GM12864 (cell line): Measurements from ENCODE around the gene PTDSS2.

Experiments used
- DNase-seq: peaks from one replicate; pipeline ENCODE4 v3.0.0-alpha.2; 2011; ENCODE audit warnings: low read depth
- H3K4me3 ChIP-seq: 2 replicates; pipeline ENCODE4 v1.5.1; 2011; ENCODE audit warnings: mild to moderate bottlenecking, low read depth, low read length, control low read depth
- CTCF ChIP-seq: IDR thresholded peaks from 2 replicates; pipeline ENCODE4 v1.5.1; 2011; ENCODE audit warnings: low read depth, mild to moderate bottlenecking, moderate library complexity, low read length, control low read depth, inconsistent platforms; ENCODE audit errors: missing control alignments

Gene PTDSS2

GRCh38 chr11:506995-507726 is 57.1 kb downstream of the PTDSS2 start, which contains the start of gene RNH1:
Gene RNH1 (minus strand): TSS chr11:507242. CDS start chr11:502162, 5,080 bp downstream.
- peak within 1 kb of the TSS; percentile 68 for H3K4me3 ChIP-seq
- TF ChIP-seq CTCF = no peak

DNA sequence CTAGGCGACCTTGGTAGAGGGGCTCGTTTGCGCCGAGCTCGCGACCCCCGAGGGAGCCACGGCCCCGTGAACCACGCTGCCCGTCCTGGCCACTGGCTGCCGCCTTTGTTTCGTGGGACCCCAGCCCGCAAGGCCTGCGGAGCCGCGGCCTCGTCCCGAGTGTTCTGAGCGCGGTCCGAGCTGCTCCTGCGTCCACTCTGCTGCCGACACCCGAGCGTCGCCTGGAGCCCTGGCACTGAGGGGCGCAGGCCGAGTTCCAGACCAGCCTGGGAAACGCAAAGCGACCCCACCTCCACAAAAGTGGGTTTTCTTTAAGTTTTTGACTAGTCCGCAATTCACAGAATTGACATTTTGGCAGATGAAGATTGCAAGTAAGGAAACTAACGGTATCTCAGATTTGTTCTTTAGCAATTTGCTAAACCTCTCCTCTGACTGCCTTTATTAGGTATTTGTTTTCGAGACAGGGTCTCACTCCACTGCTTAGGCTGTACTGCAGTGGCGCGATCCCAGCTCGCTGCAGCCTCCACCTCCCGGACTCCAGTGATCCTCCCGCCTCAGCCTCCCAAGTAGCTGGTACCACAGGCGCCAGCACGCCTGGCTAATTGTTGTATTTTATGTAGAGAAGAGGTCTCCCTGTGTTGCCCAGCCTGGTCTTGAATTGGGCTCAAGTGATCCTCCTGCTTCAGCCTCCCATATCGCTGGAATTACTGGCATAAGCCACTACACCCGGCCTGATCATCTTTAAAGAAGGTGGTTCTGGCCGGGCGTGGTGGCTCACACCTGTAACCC is 57.8 kb downstream of the PTDSS2 start:
- H3K4me3 ChIP-seq = peak overlapping the region; percentile 68
- TF ChIP-seq CTCF = no peak
- no peak for DNase-seq

More at GRCh38 chr11:506995-507726, 57.1 kb downstream of the PTDSS2 start, which contains the start of gene RNH1:
- peak; percentile 65 for DNase-seq

- no peak for DNase-seq
- H3K4me3 ChIP-seq = no peak overlapping the region
Measured at GRCh38 chr11:508956-509355, 58.9 kb downstream of the PTDSS2 start.

DNA sequence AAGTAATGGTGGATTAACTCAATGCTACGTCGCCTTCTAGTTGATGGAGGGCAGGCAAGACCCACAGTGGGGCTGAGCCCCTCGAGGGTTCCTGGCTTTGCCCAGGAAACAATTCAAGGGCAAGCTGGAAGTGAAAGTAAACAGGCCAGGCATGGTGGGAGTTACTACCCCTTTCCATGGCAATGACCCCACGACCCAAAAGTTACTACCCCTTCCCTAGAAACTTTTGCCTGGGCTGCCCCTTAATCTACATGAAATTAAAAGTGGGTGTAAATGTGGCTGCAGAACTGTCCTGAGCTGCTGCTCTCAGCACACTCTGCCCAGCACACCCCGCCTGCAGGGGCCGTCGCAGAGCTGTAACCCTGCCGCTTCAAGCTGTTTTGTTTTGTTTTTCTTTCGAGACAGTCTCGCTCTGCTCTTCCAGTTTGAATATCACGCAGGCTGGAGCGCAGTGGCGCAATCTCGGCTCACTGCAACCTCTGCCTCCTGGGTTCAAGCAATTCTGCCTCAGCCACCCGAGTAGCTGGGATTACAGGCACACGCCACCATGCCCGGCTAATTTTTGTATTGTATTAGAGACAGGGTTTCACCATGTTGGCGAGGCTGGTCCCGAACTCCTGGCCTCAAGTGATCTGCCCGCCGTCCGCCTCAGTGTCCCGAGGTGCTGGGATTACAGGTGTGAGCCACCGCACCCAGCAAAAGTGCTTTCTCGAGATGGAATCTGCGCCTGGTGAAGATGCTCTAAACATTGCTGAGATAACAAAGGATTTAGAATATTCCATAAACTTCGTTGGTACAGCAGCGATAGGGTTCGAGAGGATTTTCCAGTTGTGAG is 62.9 kb downstream of the PTDSS2 start:
- no peak overlapping the region for H3K4me3 ChIP-seq
- no peak for DNase-seq
- TF ChIP-seq CTCF = no peak

More at GRCh38 chr11:508956-509355, 58.9 kb downstream of the PTDSS2 start:
- no peak for TF ChIP-seq CTCF

GRCh38 chr11:514606-515005 is 64.5 kb downstream of the PTDSS2 start:
- no peak for TF ChIP-seq CTCF
- H3K4me3 ChIP-seq = no peak overlapping the region
- no peak for DNase-seq

DNA sequence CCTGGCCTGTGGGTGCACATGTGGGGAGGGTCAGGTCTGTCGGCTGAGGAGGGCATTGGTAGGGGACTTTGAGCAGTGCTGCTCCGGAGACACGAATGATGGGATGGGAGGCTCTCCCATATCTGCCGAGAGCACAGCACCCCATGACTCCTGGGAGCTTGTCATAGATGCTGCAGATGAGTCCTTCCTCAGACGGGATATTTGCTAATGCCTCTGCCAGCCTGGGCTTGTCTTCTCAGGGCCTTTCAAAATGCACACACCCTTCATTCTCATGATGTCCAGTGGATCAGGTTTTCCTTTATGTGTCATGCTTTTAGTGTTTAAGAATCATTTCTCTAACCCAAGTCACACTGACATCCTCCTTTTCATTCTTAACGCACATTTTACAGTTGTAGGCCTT is 65.1 kb downstream of the PTDSS2 start:
- DNase-seq = no peak
- H3K4me3 ChIP-seq = no peak overlapping the region
- no peak for TF ChIP-seq CTCF
